Loucy (cell line): ENCODE measurements around the gene UGGT2.

Experiments used
- EZH2phosphoT487 ChIP-seq: fragments of 200-600 bp; IDR thresholded peaks from 2 replicates; pipeline ENCODE4 v1.6.1; 2018; ENCODE audit warnings: antibody characterized with exemption, mild to moderate bottlenecking, moderate library complexity, borderline replicate concordance
- TF ChIP-seq, protein P1 (sequence below): fragments of 200-600 bp; sonication (generic); conservative IDR thresholded peaks from 2 replicates; pipeline ENCODE4 v1.5.1; 2014; ENCODE audit warnings: mild to moderate bottlenecking, antibody characterized with exemption, low read length

DNA sequence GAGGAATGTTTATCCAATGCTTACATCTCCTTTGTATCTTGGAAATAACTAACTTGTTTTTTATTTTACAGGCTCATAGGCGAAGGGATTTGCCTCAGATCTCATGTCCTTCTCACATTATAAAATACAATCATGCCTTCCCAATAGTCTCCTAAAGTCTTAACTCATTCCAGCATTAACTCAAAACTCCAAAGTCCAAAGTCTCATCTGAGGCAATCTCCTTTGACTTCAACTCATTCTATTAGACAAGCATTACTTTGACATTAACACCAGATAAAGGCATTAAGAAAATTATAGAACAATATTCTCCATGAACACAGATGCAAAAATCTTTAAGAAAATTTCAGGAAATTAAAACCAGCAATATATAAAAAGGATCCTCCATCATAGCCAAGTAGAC lies 238.7 kb downstream of the UGGT2 start:
- TF ChIP-seq, protein P1, sequence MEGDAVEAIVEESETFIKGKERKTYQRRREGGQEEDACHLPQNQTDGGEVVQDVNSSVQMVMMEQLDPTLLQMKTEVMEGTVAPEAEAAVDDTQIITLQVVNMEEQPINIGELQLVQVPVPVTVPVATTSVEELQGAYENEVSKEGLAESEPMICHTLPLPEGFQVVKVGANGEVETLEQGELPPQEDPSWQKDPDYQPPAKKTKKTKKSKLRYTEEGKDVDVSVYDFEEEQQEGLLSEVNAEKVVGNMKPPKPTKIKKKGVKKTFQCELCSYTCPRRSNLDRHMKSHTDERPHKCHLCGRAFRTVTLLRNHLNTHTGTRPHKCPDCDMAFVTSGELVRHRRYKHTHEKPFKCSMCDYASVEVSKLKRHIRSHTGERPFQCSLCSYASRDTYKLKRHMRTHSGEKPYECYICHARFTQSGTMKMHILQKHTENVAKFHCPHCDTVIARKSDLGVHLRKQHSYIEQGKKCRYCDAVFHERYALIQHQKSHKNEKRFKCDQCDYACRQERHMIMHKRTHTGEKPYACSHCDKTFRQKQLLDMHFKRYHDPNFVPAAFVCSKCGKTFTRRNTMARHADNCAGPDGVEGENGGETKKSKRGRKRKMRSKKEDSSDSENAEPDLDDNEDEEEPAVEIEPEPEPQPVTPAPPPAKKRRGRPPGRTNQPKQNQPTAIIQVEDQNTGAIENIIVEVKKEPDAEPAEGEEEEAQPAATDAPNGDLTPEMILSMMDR: no peak
- no peak for TF ChIP-seq EZH2phosphoT487
